BLaER1 treated with 17β-estradiol and CSF1 and Interleukin-3, amounts not matched to agents 10 nM and 100 nM (cell line): ENCODE data around the gene FPR2.

Experiments
- H3K27ac ChIP-seq, 11 experiments: shearing (Covaris generic); formaldehyde crosslinking; 2 replicates each; pipeline ENCODE4 v1.8.1; 2022
- H3K27me3 ChIP-seq, 11 experiments: shearing (Covaris generic); formaldehyde crosslinking; 2 replicates each; pipeline ENCODE4 v1.8.1; 2022
- H3K36me3 ChIP-seq, 11 experiments: shearing (Covaris generic); formaldehyde crosslinking; 2 replicates each; pipeline ENCODE4 v1.8.1; 2022
- H3K4me1 ChIP-seq, 10 experiments: shearing (Covaris generic); formaldehyde crosslinking; 2 replicates each; pipeline ENCODE4 v1.8.1; 2022
- H3K4me2 ChIP-seq, 11 experiments: shearing (Covaris generic); formaldehyde crosslinking; 2 replicates each; pipeline ENCODE4 v1.8.1; 2022
- H3K4me3 ChIP-seq, 10 experiments: shearing (Covaris generic); formaldehyde crosslinking; 2 replicates each; pipeline ENCODE4 v1.8.1; 2022
- H3K9ac ChIP-seq, 11 experiments: shearing (Covaris generic); formaldehyde crosslinking; 2 replicates each; pipeline ENCODE4 v1.8.1; 2022
- H3K9me3 ChIP-seq, 11 experiments: shearing (Covaris generic); formaldehyde crosslinking; replicated peaks in 1 of 11; 2 replicates each; pipeline ENCODE4 v1.8.1; 2022
- H4K20me1 ChIP-seq, 11 experiments: shearing (Covaris generic); formaldehyde crosslinking; 2 replicates each; pipeline ENCODE4 v1.8.1; 2022
- Cebpa-rat ChIP-seq, 11 experiments: shearing (Covaris generic); IDR thresholded peaks; 2 replicates each; pipeline ENCODE4 v1.8.1; 2022

The FPR2 gene

DNA sequence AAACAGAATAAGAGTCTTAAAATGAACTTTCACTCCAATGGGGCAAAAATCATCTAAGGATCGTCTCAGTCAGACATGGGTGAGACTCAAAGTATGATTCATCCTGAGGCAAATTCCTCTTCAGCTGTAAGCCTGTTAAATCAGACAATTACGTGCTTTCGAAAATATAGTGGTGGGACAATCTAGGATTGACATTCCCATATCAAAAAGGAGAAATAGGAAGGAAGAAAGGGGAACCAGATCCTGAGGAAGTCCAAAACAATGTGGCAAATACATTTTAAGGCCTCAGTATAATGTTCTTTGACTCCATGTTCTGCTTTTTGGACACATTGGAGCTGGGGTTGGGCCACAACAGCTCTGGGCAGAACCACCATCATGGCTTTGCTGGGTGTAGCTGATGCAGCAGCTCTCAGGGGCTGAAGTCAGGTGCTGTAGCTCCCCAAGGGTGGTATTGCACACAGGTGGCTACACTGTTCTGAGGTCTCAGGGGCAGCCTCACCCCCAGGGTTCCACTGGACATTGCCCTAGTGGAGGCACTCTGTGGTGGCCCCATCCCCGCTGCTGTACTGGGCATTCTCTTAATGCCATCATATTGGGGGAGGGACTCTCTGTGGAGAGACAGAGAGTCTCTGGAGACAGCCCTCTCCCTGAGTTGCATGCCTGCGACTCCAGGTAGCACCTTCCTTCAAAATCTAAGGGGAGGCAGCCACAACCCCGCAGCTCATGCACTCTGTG, 28.2 kb downstream of the FPR2 start:
- H3K27me3 ChIP-seq = no peaks in the 10 kb centered on the region
- peaks cover 21 to 78% (median 36%) of the 10 kb centered on the region in 10 experiments for H3K4me1 ChIP-seq
- H3K4me3 ChIP-seq = no peak overlapping the region
- H4K20me1 ChIP-seq = no peaks in the 10 kb centered on the region
- H3K36me3 ChIP-seq = no peaks in the 10 kb centered on the region
- peak overlapping the region in 5 of 11 experiments; percentile 32 to 83 (median 62); a peak in 8 of 22 replicates for H3K4me2 ChIP-seq
- peak overlapping the region in 3 of 11 experiments; percentile 18 to 51 (median 34); a peak in 3 of 22 replicates for H3K9ac ChIP-seq
- no peak for TF ChIP-seq Cebpa-rat (IDR thresholded peaks at IDR 0.05)
- peak overlapping the region in 5 of 11 experiments; percentile 5 to 97 (median 64); a peak in 8 of 22 replicates for H3K27ac ChIP-seq
- peaks cover 0 to 83% (median 13%) of the 10 kb centered on the region in 11 experiments; a peak in 16 of 22 replicates for H3K9me3 ChIP-seq

DNA sequence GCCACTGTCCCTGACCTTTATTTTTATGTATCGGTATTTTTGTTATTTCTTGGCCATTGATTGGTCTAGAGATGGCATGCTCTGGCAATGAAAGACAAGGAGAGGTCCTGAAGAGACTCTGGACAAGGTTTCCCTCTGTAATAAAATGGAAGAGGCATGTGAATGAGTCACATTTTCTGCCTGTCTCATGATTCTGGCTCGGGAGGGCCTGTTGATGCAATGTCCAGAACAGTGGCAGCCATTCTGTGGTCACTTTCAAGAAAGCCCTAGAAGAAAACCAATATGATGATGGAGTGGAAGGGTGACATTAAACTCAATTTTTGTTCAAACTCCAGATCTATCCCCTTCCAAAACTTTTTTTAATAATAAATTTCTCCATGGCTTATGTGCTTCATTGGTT, 32.0 kb downstream of the FPR2 start:
- no peak overlapping the region for H3K9ac ChIP-seq
- no peaks in the 10 kb centered on the region for H3K36me3 ChIP-seq
- no peaks in the 10 kb centered on the region for H3K27me3 ChIP-seq
- H3K9me3 ChIP-seq = peaks cover 0 to 79% (median 13%) of the 10 kb centered on the region in 11 experiments; a peak in 15 of 22 replicates
- TF ChIP-seq Cebpa-rat (IDR thresholded peaks at IDR 0.05) = no peak
- no peak overlapping the region for H3K4me2 ChIP-seq
- no peak overlapping the region for H3K27ac ChIP-seq
- peaks cover 0 to 82% (median 3%) of the 10 kb centered on the region in 10 experiments; a peak in 9 of 20 replicates for H3K4me1 ChIP-seq
- H4K20me1 ChIP-seq = no peaks in the 10 kb centered on the region
- H3K4me3 ChIP-seq = no peak overlapping the region

DNA sequence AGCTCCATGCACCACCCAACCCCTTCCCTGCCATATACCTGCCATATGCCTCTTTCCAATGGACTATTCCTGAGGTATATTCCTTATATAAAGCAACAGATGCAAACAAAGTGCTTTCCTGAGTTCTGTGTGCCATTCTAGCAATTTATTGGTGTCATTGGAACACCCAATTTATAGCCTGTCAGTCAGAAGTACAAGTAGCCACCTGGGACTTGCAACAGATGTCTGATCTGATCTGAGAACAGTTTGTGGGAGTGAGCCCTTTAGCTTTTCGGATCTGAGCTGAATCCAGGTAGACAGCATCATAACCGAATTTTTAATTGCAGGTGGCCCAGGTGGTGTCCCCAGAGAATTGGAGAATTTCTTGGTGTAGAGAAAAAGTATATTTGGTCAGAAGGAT, 33.0 kb downstream of the FPR2 start:
- no peaks in the 10 kb centered on the region for H3K27me3 ChIP-seq
- no peaks in the 10 kb centered on the region for H3K36me3 ChIP-seq
- H3K4me1 ChIP-seq = peaks cover 0 to 82% (median 6%) of the 10 kb centered on the region in 10 experiments; a peak in 12 of 20 replicates
- no peak for TF ChIP-seq Cebpa-rat (IDR thresholded peaks at IDR 0.05)
- no peak overlapping the region for H3K9ac ChIP-seq
- no peaks in the 10 kb centered on the region for H4K20me1 ChIP-seq
- H3K9me3 ChIP-seq = peaks cover 3 to 77% (median 15%) of the 10 kb centered on the region in 11 experiments; a peak in 16 of 22 replicates
- H3K4me3 ChIP-seq = no peak overlapping the region
- H3K27ac ChIP-seq = no peak overlapping the region
- peak overlapping the region in 2 of 11 experiments; percentile 2 to 16; a peak in 1 of 22 replicates for H3K4me2 ChIP-seq

DNA sequence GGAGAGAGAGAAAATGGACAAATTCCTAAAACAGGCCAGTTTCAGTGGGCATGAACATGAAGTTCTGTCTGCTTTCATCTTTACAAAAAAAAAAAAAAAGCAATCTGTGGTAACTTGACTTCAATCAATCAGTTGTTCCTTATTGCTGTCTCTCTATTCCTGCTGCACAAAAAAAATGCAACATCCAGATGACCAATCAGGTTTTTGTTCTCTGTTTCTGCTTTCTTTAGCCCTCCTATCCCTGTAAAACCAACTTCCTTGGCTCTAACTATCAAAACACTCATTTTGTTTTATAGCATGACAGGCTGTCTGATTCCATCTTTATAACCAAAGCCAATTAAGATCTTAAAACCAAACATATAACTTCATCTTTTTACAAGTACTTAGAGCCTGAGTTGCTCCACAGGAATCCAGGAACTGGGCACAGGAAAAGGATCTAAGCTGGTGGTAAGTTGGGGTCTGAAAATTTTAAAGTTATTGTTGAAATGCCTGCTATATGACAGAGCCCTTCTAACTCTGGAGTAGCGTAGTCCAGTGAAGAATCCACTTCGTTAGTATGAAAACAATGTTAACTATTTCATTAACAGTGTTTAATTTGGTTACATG, 34.0 kb downstream of the FPR2 start, which contains the start of gene FPR3:
Gene FPR3, plus strand, starts transcription at position 273 of the 606 bp plus-strand sequence. CDS start 28,592 bp downstream, outside the sequence.
- H3K27me3 ChIP-seq = no peaks in the 10 kb centered on the region
- H3K36me3 ChIP-seq = no peaks in the 10 kb centered on the region
- H3K4me1 ChIP-seq = peaks cover 0 to 81% (median 11%) of the 10 kb centered on the region in 10 experiments; a peak in 12 of 20 replicates
- H3K4me3 ChIP-seq = no peak within 1 kb of the TSS
- H3K9ac ChIP-seq = no peak within 1 kb of the TSS
- 0 out of 22 replicates have a peak within 1 kb of the TSS, but pooled peaks of 1 of the 11 experiments have one; percentile 19 for H3K27ac ChIP-seq
- peak within 1 kb of the TSS in 2 of 11 experiments; percentile 69 to 81; a peak in 4 of 22 replicates for H3K4me2 ChIP-seq
- no peak for TF ChIP-seq Cebpa-rat (IDR thresholded peaks at IDR 0.05)
- H4K20me1 ChIP-seq = no peaks in the 10 kb centered on the region
- H3K9me3 ChIP-seq = peaks cover 12 to 75% (median 21%) of the 10 kb centered on the region in 11 experiments; a peak in 20 of 22 replicates

DNA sequence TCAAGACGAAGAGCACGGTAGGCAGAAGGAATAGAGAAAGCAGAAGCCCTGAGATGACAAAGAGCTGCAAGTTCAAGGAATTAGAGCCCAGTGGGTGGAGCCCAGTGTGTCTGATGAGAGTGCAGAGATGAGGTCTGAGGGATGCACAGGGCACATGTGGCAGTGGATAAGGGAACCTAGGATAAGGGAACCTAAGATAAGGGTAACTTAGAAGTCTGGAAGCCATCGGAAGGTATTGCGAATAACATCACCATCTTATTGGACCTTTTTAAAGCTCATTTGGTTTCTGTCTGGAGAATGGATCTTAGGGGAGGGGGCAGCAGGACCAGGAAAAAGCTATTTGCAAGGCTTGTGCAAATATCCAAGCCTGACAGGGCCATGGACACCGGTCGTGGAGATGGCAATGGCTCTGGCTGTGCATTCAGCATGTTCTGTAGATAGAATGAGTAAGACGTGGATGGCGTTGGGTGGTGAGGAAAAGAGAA, 35.3 kb downstream of the FPR2 start:
- Histone ChIP-seq H3K27ac (no peak overlapping the region), H3K27me3 (no peaks in the 10 kb centered on the region), H3K36me3 (no peaks in the 10 kb centered on the region), H3K9ac (no peak overlapping the region), H3K9me3 (peaks cover 13 to 78% (median 24%) of the 10 kb centered on the region in 11 experiments; a peak in 20 of 22 replicates), H3K4me3 (no peak overlapping the region), H3K4me2 (peak overlapping the region in 2 of 11 experiments; percentile 69 to 81; a peak in 4 of 22 replicates), H4K20me1 (no peaks in the 10 kb centered on the region), H3K4me1 (peaks cover 0 to 81% (median 11%) of the 10 kb centered on the region in 10 experiments; a peak in 12 of 20 replicates)
- TF ChIP-seq Cebpa-rat (IDR thresholded peaks at IDR 0.05) = no peak

DNA sequence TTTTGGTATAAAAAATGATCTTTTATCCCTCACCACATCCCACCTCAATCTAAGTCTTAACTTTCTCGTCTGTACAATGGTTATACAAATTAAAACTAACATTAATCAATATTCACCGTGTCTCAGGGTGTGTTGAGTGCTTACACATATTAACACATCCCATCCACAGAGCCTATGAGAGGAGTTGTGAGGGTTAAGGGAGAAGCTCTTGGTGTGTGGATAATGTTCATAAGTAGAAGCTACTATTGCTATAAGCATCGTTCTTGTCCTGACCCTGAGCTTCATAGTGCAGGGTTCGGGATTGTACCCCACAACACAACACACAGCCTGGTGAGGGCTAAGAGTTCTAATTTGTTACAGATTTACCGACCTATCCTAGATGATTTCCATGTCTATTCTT, 36.5 kb downstream of the FPR2 start:
- TF ChIP-seq Cebpa-rat (IDR thresholded peaks at IDR 0.05) = no peak
- no peak overlapping the region for H3K27ac ChIP-seq
- peaks cover 0 to 88% (median 11%) of the 10 kb centered on the region in 10 experiments; a peak in 12 of 20 replicates for H3K4me1 ChIP-seq
- no peaks in the 10 kb centered on the region for H4K20me1 ChIP-seq
- H3K27me3 ChIP-seq = no peaks in the 10 kb centered on the region
- H3K4me2 ChIP-seq = peak overlapping the region in 2 of 11 experiments; percentile 69 to 81; a peak in 4 of 22 replicates
- H3K4me3 ChIP-seq = no peak overlapping the region
- H3K36me3 ChIP-seq = no peaks in the 10 kb centered on the region; a peak in 1 of 22 replicates
- H3K9me3 ChIP-seq = peaks cover 13 to 79% (median 28%) of the 10 kb centered on the region in 11 experiments; a peak in 20 of 22 replicates
- H3K9ac ChIP-seq = no peak overlapping the region

DNA sequence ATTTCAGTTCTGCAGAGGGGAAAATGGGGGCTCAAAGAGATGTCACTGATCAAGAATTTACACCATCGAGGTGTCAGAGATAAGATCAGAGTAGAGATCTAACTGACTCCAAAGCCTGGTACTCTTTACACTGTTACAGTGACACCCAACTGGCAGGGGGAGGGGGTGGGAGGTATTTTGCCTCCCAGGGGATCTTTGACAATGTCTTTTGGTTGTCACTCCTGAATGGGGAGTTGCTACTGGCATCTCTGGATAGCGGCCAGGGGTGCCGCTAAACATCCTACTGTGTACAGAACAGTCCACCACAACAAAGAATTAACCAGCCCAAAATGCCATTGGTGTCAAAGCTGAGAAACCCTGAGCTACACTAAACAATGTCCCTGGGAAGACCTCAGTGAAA, 37.1 kb downstream of the FPR2 start:
- no peak overlapping the region for H3K4me3 ChIP-seq
- TF ChIP-seq Cebpa-rat (IDR thresholded peaks at IDR 0.05) = no peak
- no peaks in the 10 kb centered on the region; a peak in 1 of 22 replicates for H3K36me3 ChIP-seq
- no peak overlapping the region for H3K9ac ChIP-seq
- H3K27ac ChIP-seq = peak overlapping the region in 3 of 11 experiments; percentile 78 to 86 (median 81); a peak in 6 of 22 replicates
- H3K4me1 ChIP-seq = peaks cover 0 to 94% (median 11%) of the 10 kb centered on the region in 10 experiments; a peak in 16 of 20 replicates
- no peaks in the 10 kb centered on the region for H4K20me1 ChIP-seq
- H3K9me3 ChIP-seq = peaks cover 8 to 73% (median 22%) of the 10 kb centered on the region in 11 experiments; a peak in 20 of 22 replicates
- peak overlapping the region in 3 of 11 experiments; percentile 69 to 81 (median 69); a peak in 5 of 22 replicates for H3K4me2 ChIP-seq
- H3K27me3 ChIP-seq = no peaks in the 10 kb centered on the region

DNA sequence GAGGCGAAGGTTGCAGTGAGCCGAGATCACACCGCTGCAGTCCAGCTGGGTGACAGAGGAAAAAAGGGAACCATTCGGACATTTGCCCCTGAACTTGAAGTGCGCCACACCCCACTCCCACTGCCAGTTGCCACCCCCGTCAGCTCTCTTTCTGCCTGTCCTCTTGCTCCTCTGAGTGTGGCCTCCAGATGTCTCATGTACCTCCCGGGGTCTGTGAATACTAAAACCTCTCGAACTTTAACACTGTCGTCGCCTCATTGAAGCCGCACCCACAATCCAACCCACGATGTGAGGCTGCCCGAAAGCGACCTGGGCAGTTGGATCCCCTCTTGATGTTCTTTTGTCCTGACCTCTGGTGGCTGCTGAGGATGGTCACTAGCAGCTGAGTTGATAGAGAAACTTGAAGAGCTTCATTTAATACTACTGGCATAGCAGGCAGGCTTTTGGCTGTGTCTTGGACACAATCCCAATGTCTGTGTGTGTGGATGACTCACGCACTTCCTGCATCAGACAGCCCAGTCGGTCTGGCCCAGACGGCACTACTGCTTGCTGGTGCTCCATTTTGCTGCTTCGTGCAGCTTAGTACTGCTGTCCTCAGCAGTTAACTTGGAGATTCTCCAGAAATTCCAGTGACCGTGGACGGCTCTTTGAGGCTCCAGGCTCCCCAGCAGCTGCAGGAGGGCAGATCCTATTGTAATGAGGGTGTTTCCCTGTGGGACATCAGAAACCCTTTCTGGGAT, 38.2 kb downstream of the FPR2 start:
- H3K36me3 ChIP-seq = no peaks in the 10 kb centered on the region; a peak in 1 of 22 replicates
- no peak for TF ChIP-seq Cebpa-rat (IDR thresholded peaks at IDR 0.05)
- H3K4me3 ChIP-seq = no peak overlapping the region
- peaks cover 0 to 62% (median 16%) of the 10 kb centered on the region in 11 experiments; a peak in 15 of 22 replicates for H3K9me3 ChIP-seq
- H3K27ac ChIP-seq = peak overlapping the region in 7 of 11 experiments; percentile 3 to 86 (median 61); a peak in 11 of 22 replicates
- peaks cover 11 to 99% (median 22%) of the 10 kb centered on the region in 10 experiments for H3K4me1 ChIP-seq
- H3K4me2 ChIP-seq = peak overlapping the region in 6 of 11 experiments; percentile 15 to 85 (median 65); a peak in 11 of 22 replicates
- no peaks in the 10 kb centered on the region for H4K20me1 ChIP-seq
- no peaks in the 10 kb centered on the region for H3K27me3 ChIP-seq
- peak overlapping the region in 5 of 11 experiments; percentile 0 to 65 (median 40); a peak in 5 of 22 replicates for H3K9ac ChIP-seq
